Measurements from ENCODE around the gene CAST.

CAST gene

GRCh38 chr5:96691503-96692303 lies 29.5 kb downstream of the CAST start:
- TF ChIP-seq CTCF (IDR thresholded peaks at IDR 0.05), result no peak

GRCh38 chr5:96692441-96692840 lies 30.3 kb downstream of the CAST start:
- no peak for TF ChIP-seq CTCF (IDR thresholded peaks at IDR 0.05)

GRCh38 chr5:96699186-96699820 lies 37.1 kb downstream of the CAST start:
- TF ChIP-seq CTCF (IDR thresholded peaks at IDR 0.05), result no peak

GRCh38 chr5:96702503-96703383 lies 40.6 kb downstream of the CAST start:
- no peak for TF ChIP-seq CTCF (IDR thresholded peaks at IDR 0.05)

GRCh38 chr5:96703384-96703920 lies 41.3 kb downstream of the CAST start:
- no peak for TF ChIP-seq CTCF (IDR thresholded peaks at IDR 0.05)

- no peak for TF ChIP-seq CTCF (IDR thresholded peaks at IDR 0.05)
These were observed 41.8 kb downstream of the CAST start for GRCh38 chr5:96703995-96704394.

GRCh38 chr5:96706433-96707111 lies 44.4 kb downstream of the CAST start:
- no peak for TF ChIP-seq CTCF (IDR thresholded peaks at IDR 0.05)

Measured in LNCAP (cell line).